HFFc6 (cell line): ENCODE data around the gene OCA2. TPM values are rescaled to one million over a fixed set of nuclear protein-coding genes. Genes with fewer than 3 reads are reported as not detected.

ENCODE experiments used
- DNase-seq: peaks from one replicate; pipeline ENCODE4 v3.0.0-alpha.2; 2018
- H3K27ac Mint-ChIP-seq: 2 replicates; pipeline ENCODE4 v1.8.0; 2020; ENCODE audit warnings: mild to moderate bottlenecking, mixed read lengths
- H3K27me3 Mint-ChIP-seq: 2 replicates; pipeline ENCODE4 v1.8.0; 2021; ENCODE audit warnings: mild to moderate bottlenecking, moderate library complexity, mixed read lengths; ENCODE audit not compliant: insufficient read depth
- H3K36me3 Mint-ChIP-seq: 2 replicates; pipeline ENCODE4 v1.8.0; 2021; ENCODE audit warnings: low read depth, mixed read lengths
- H3K4me1 Mint-ChIP-seq: 2 replicates; pipeline ENCODE4 v1.8.0; 2020; ENCODE audit warnings: low read depth, mixed read lengths
- H3K4me3 Mint-ChIP-seq: 2 replicates; pipeline ENCODE4 v1.8.0; 2020; ENCODE audit warnings: mild to moderate bottlenecking, moderate library complexity, mixed read lengths
- H3K9me3 Mint-ChIP-seq: 2 replicates; pipeline ENCODE4 v1.8.0; 2020; ENCODE audit warnings: mild to moderate bottlenecking, mixed read lengths
- total RNA-seq, 6 experiments: library from RNA; stranded (reverse); fragmentation: NEBNext Ultra II Directional; extraction: Animal tissue kit (Norgen Biotek cat#: 25700); gene quantifications; 2 replicates in 1 of 6; 3 replicates in 5 of 6; pipeline ENCODE4 v1.2.3, GENCODE V29; 2021
- TF ChIP-seq, protein P1 (sequence below): fragments of 200-600 bp; sonication (generic); IDR thresholded peaks from 2 replicates; pipeline ENCODE4 v1.5.0; 2021; ENCODE audit warnings: antibody characterized with exemption, mild to moderate bottlenecking

The OCA2 gene
- total RNA-seq, 6 experiments from 2014 or later, result not detected

DNA sequence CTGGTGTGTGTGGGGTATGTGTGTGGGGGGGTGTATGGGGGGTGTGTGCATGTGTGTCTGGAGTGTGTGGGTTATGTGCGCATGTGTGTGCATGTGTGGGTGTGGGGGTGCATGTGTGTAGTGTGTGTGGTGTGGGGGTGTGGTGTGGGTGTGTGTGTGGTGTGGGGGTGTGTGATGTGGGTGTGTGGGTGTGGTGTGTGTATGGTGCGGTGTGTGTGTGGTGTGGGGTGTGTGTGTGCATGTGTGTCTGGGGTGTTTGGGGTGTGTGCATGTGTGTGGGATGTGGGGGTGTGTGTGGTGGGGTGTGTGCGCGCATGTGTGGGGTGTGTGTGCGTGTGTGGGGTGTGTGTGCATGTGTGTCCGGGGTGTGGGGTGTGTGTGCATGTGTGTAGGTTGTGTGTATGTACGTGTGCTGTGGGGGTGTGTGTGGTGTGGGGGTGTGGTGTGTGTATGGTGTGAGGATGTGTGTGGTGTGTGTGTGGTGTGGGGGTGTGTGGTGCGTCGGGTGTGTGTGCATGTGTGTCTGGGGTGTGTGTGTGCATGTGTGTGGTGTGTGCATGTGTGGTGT is 6.2 kb upstream of the OCA2 start:
- Mint-ChIP-seq H3K9me3 (no peaks in the 10 kb centered on the region), H3K4me3 (no peak overlapping the region), H3K36me3 (peaks cover under 1% of the 10 kb centered on the region; the same call in 1 of the 2 replicates), H3K4me1 (no peaks in the 10 kb centered on the region), H3K27me3 (peaks cover 3% of the 10 kb centered on the region), H3K27ac (no peak overlapping the region)
- TF ChIP-seq, protein P1, sequence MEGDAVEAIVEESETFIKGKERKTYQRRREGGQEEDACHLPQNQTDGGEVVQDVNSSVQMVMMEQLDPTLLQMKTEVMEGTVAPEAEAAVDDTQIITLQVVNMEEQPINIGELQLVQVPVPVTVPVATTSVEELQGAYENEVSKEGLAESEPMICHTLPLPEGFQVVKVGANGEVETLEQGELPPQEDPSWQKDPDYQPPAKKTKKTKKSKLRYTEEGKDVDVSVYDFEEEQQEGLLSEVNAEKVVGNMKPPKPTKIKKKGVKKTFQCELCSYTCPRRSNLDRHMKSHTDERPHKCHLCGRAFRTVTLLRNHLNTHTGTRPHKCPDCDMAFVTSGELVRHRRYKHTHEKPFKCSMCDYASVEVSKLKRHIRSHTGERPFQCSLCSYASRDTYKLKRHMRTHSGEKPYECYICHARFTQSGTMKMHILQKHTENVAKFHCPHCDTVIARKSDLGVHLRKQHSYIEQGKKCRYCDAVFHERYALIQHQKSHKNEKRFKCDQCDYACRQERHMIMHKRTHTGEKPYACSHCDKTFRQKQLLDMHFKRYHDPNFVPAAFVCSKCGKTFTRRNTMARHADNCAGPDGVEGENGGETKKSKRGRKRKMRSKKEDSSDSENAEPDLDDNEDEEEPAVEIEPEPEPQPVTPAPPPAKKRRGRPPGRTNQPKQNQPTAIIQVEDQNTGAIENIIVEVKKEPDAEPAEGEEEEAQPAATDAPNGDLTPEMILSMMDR, result no peak
- no peak for DNase-seq

DNA sequence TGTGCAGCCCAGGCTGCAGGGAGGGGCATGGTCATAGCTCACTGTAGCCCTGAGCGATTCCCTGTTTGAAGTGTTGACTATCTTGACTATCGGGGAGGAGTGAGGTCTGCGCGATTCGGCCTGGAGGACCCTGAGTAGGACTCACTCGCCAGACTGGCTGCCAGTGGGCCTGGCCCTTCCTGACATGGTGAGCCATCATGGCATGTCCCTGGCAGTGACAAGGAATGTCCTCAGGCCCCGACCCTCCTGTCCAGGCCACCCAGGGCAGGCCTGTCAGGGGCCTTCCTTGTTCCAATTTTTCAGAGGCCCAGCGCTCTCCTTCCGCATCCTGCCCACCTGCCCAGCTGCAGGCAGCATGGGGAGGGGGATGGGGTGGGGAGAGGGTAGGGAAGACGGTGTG is 5.2 kb upstream of the OCA2 start:
- no peak overlapping the region for H3K4me3 Mint-ChIP-seq
- no peak for DNase-seq
- H3K9me3 Mint-ChIP-seq, result no peaks in the 10 kb centered on the region
- H3K27ac Mint-ChIP-seq, result no peak overlapping the region
- H3K4me1 Mint-ChIP-seq, result no peaks in the 10 kb centered on the region
- peaks cover 9% of the 10 kb centered on the region for H3K27me3 Mint-ChIP-seq
- TF ChIP-seq, protein P1, result no peak
- H3K36me3 Mint-ChIP-seq, result no peaks in the 10 kb centered on the region

DNA sequence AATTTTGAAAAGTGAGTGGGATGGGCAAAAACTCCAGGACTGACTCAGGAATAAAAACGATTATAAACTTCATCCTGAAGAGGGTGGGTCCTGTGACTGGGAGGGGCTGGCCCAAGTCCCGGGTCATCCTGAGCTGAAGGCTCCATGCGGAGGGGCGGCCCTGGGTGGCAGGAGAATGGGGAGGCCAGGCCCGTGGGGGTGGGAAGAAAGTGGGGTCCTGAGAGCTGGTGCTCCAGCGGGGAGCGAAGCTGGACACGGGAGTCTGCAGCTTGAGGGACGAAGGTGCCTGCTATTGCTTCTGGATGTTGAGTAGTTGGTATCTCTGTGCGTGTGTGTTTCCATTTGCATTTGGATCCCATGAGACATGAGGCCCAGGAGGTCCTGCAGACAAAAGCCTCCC is 4.7 kb upstream of the OCA2 start:
- no peak for DNase-seq
- Mint-ChIP-seq H3K4me3 (no peak overlapping the region), H3K27me3 (peaks cover 9% of the 10 kb centered on the region), H3K9me3 (no peaks in the 10 kb centered on the region), H3K27ac (no peak overlapping the region), H3K4me1 (no peaks in the 10 kb centered on the region), H3K36me3 (no peaks in the 10 kb centered on the region)
- TF ChIP-seq, protein P1, result no peak

DNA sequence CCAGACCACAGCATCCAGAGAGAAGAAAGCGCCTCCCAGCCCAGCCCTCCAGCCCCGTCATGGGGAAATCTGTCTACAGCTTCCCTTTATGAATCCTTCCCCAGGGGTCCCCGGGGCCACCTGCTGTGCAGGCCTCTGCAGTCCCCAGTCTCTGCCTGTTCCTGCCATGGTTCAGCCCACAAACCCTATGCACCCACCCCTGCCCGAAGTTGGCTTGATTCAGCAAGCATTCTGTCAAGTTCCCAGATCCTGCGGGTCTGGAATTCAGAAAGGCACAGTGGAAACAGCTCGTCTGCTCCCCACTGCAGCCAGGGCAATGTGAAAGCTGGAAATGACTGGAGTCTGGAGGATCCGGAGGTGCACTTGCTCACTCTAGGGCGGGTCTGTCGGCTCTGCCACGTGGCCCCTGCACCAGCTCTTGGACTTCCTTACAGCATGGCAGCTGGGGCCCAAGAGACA is 2.9 kb upstream of the OCA2 start:
- Mint-ChIP-seq H3K27ac (no peak overlapping the region), H3K27me3 (peaks cover 23% of the 10 kb centered on the region), H3K36me3 (no peaks in the 10 kb centered on the region), H3K4me1 (peaks cover 15% of the 10 kb centered on the region), H3K9me3 (no peaks in the 10 kb centered on the region), H3K4me3 (no peak overlapping the region)
- DNase-seq, result no peak
- TF ChIP-seq, protein P1, result no peak

DNA sequence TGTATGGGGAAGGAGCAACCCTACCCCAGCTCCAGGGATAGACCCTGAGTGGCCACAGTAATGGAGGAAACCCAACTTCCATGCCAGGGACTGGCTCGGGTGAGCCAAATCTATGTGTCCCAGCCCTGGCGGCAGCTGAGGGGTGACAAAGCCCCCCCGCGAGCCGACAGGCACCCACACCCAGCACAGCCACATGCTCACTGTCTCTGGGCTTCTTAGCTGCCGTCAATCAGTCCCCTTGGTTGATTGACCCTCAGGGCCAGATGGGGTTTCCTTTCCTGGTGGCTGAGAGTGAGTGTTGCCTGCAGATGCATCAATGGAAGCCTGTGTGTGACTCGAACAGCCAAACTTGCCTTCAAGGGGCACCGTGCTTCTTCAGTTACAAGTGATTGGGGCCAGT is 2.1 kb upstream of the OCA2 start:
- H3K4me3 Mint-ChIP-seq, result no peak overlapping the region
- DNase-seq, result no peak
- peaks cover 24% of the 10 kb centered on the region for H3K27me3 Mint-ChIP-seq

More for the DNA sequence above, 2.1 kb upstream of the OCA2 start:
- H3K36me3 Mint-ChIP-seq, result no peaks in the 10 kb centered on the region
- H3K27ac Mint-ChIP-seq, result no peak overlapping the region
- peaks cover 17% of the 10 kb centered on the region for H3K4me1 Mint-ChIP-seq
- no peaks in the 10 kb centered on the region for H3K9me3 Mint-ChIP-seq
- TF ChIP-seq, protein P1, result no peak
